HepG2 (cell line): ENCODE results near the gene CPED1. TPM values are rescaled to one million over a fixed set of nuclear protein-coding genes. Genes with fewer than 3 reads are reported as not detected.

ENCODE experiments used
- ATAC-seq: fragments of 200-7000 bp; cut with Tn5 transposase; 3 replicates; pipeline ENCODE4 v1.9.1; 2020; ENCODE audit warnings: mild to moderate bottlenecking, moderate library complexity
- BruUV-seq: library from RNA; stranded (reverse); fragments of 400-500 nt; replicated peaks from 2 replicates; lab custom pipeline; 2021; lab: Mats Ljungman, UMichigan
- CTCF ChIA-PET: fragments of 300-600 bp; formaldehyde crosslinking; extraction: SDS; loops from one replicate; lab custom pipeline; 2021; ENCODE audit warnings: low total read pairs, inconsistent platforms, low intra/inter-chr PET ratio; lab: Yijun Ruan, JAX
- POLR2A ChIA-PET: fragments of 350-600 bp; sonication (Branson Sonifier 250); formaldehyde crosslinking; loops from one replicate; lab custom pipeline; 2020; ENCODE audit warnings: antibody characterized with exemption, inconsistent platforms; lab: Yijun Ruan, JAX
- DNase-seq: peaks from one replicate; pipeline ENCODE4 v3.0.0-alpha.2; 2015; ENCODE audit warnings: low spot score
- FAIRE-seq: peaks from 3 replicates; lab custom pipeline; 2011; peaks lifted over from hg19 to GRCh38; lab: Jason Lieb, UNC
- H2AFZ ChIP-seq: one replicate; pipeline ENCODE4 v1.6.1; 2011; ENCODE audit warnings: low read length, inconsistent platforms
- H3K27ac ChIP-seq: fragments of 300-600 bp; 3 replicates; pipeline ENCODE4 v1.8.0; 2011; ENCODE audit warnings: mixed run types, mild to moderate bottlenecking, mixed read lengths, low read length, inconsistent platforms; ENCODE audit not compliant: insufficient read depth; ENCODE audit errors: extremely low read length
- H3K27me3 ChIP-seq, 2 experiments: fragments of 200-600 bp in 1 of 2; 2 replicates in 1 of 2; 3 replicates in 1 of 2; pipeline versions ENCODE4 v1.6.0 to v1.8.0; 2011; ENCODE audit warnings: low read length in 2 of 2, mild to moderate bottlenecking in 2 of 2, moderate library complexity in 2 of 2, inconsistent platforms in 1 of 2; ENCODE audit not compliant: insufficient read depth in 2 of 2, control insufficient read depth in 1 of 2
- H3K36me3 ChIP-seq, 2 experiments: fragments of 200-600 bp in 1 of 2; replicated peaks in 1 of 2; 2 replicates in 1 of 2; 3 replicates in 1 of 2; pipeline versions ENCODE4 v1.5.1 to v1.8.0; 2011; ENCODE audit warnings: low read length in 2 of 2, inconsistent platforms in 1 of 2; ENCODE audit not compliant: insufficient read depth in 2 of 2, control insufficient read depth in 1 of 2
- H3K4me1 ChIP-seq: 2 replicates; pipeline ENCODE4 v1.5.1; 2012; ENCODE audit warnings: low read length, inconsistent platforms; ENCODE audit not compliant: insufficient read depth
- H3K4me2 ChIP-seq: 2 replicates; pipeline ENCODE4 v1.6.0; 2011; ENCODE audit warnings: low read depth, low read length, inconsistent platforms
- H3K4me3 ChIP-seq, 3 experiments: fragments of 200-600 bp in 1 of 3; sonication (generic), shearing (Covaris generic) in 1 of 3; replicated peaks in 1 of 3; 2 replicates each; pipeline ENCODE4 v1.5.1; 2011 to 2016; ENCODE audit warnings: low read length in 3 of 3, inconsistent platforms in 2 of 3, low read depth in 2 of 3, mild to moderate bottlenecking in 2 of 3, control low read depth in 1 of 3, mixed read lengths in 1 of 3; ENCODE audit not compliant: insufficient read depth in 1 of 3
- H3K79me2 ChIP-seq: one replicate; pipeline ENCODE4 v1.6.1; 2011; ENCODE audit warnings: low read length, inconsistent platforms; ENCODE audit not compliant: insufficient read depth
- H3K9ac ChIP-seq: 2 replicates; pipeline ENCODE4 v1.6.0; 2011; ENCODE audit warnings: mild to moderate bottlenecking, low read depth, low read length, inconsistent platforms; ENCODE audit not compliant: insufficient read depth
- H3K9me3 ChIP-seq: 2 replicates; pipeline ENCODE4 v1.5.1; 2012; ENCODE audit warnings: mild to moderate bottlenecking, low read length
- H4K20me1 ChIP-seq: 2 replicates; pipeline ENCODE4 v1.6.0; 2011; ENCODE audit warnings: inconsistent platforms, mild to moderate bottlenecking, low read length, moderate library complexity; ENCODE audit not compliant: insufficient read depth
- AHR ChIP-seq: IDR thresholded peaks from 2 replicates; pipeline ENCODE4 v1.6.1; 2018; ENCODE audit warnings: missing genetic modification reagents, missing compliant biosample characterization
- DDIT3 ChIP-seq: sonication (generic); formaldehyde crosslinking; IDR thresholded peaks from 2 replicates; pipeline ENCODE4 v1.4.0; 2020; ENCODE audit warnings: mild to moderate bottlenecking, missing genetic modification reagents
- HMG20B ChIP-seq: conservative IDR thresholded peaks from 2 replicates; pipeline ENCODE4 v1.6.1; 2016; ENCODE audit warnings: missing genetic modification reagents, missing compliant biosample characterization
- LBX2 ChIP-seq: sonication (generic); formaldehyde crosslinking; IDR thresholded peaks from 2 replicates; pipeline ENCODE4 v1.5.0; 2020; ENCODE audit warnings: missing genetic modification reagents, mild to moderate bottlenecking, borderline replicate concordance
- MED1 ChIP-seq: sonication (generic); formaldehyde crosslinking; IDR thresholded peaks from 2 replicates; pipeline ENCODE4 v1.4.0; 2020; ENCODE audit warnings: missing genetic modification reagents
- PAX8 ChIP-seq: sonication (generic); formaldehyde crosslinking; IDR thresholded peaks from 2 replicates; pipeline ENCODE4 v1.8.0; 2022; ENCODE audit warnings: mild to moderate bottlenecking, missing genetic modification reagents, borderline replicate concordance
- PBX2 ChIP-seq: IDR thresholded peaks from 2 replicates; pipeline ENCODE4 v1.6.1; 2016; ENCODE audit warnings: control low read depth
- SMAD9 ChIP-seq: sonication (generic); formaldehyde crosslinking; IDR thresholded peaks from 2 replicates; pipeline ENCODE4 v1.5.1; 2020; ENCODE audit warnings: mild to moderate bottlenecking, missing genetic modification reagents
- ZBTB2 ChIP-seq: sonication (generic); formaldehyde crosslinking; IDR thresholded peaks from 2 replicates; pipeline ENCODE4 v1.8.0; 2022; ENCODE audit warnings: low read depth, missing genetic modification reagents
- ZKSCAN5 ChIP-seq: sonication (generic); formaldehyde crosslinking; IDR thresholded peaks from 2 replicates; pipeline ENCODE4 v1.5.1; 2020; ENCODE audit warnings: mild to moderate bottlenecking, missing genetic modification reagents
- ZNF33B ChIP-seq: sonication (generic); formaldehyde crosslinking; IDR thresholded peaks from 2 replicates; pipeline ENCODE4 v1.5.1; 2020; ENCODE audit warnings: mild to moderate bottlenecking, missing genetic modification reagents
- ZNF460 ChIP-seq: sonication (generic); formaldehyde crosslinking; IDR thresholded peaks from 2 replicates; pipeline ENCODE4 v1.5.1; 2020; ENCODE audit warnings: missing genetic modification reagents, mild to moderate bottlenecking, borderline replicate concordance
- ZUFSP ChIP-seq: sonication (generic); formaldehyde crosslinking; IDR thresholded peaks from 2 replicates; pipeline ENCODE4 v1.9.0; 2021; ENCODE audit warnings: missing genetic modification reagents, mild to moderate bottlenecking, borderline replicate concordance
- in situ Hi-C: cut with HindIII; loops from 2 replicates; pipeline ENCODE4 v1.10.0; 2017; ENCODE audit warnings: low pct_unique_long_range_greater_than_20kb; ENCODE audit not compliant: extremely low pct_ligation_motif_present
- intact Hi-C: fragments of 100-400 bp; cut with micrococcal nuclease; formaldehyde crosslinking; loops from one replicate; pipeline ENCODE4 v1.10.0; 2022; ENCODE audit not compliant: unreplicated experiment
- polyA plus RNA-seq, 8 experiments: library from polyadenylated mRNA; depleted of rRNA in 3 of 8; stranded (reverse) in 7 of 8; unstranded in 1 of 8; fragments of >200 nt; fragmentation: Illumina TruSeq in 4 of 8; extraction: Trizol in 4 of 8; gene quantifications; 2 replicates each; pipeline versions ENCODE4 v1.2.1 to v1.2.3, GENCODE V29; 2011 to 2016; ENCODE audit warnings: low read depth in 4 of 8, missing spikeins in 1 of 8, mixed read lengths in 1 of 8; ENCODE audit not compliant: insufficient read depth in 1 of 8
- total RNA-seq, 5 experiments: library from RNA; depleted of rRNA; stranded (reverse); fragments of >200 nt; fragmentation: Illumina TruSeq; extraction: Trizol; gene quantifications; 2 replicates each; pipeline ENCODE4 v1.2.3, GENCODE V29; 2016; ENCODE audit warnings: low read depth in 1 of 5

CPED1 gene
- total and polyA plus RNA-seq, 2 of the 13 experiments (the other 11 are each of a cell fraction or from before 2014, with no cell fraction given), result 11.5 to 27.0 TPM

GRCh38 chr7:121076350-121077164 is 88.0 kb downstream of the CPED1 start (continued):
- TF ChIP-seq ZUFSP (CRISPR knock-in tag), result no peak
- no peak for TF ChIP-seq AHR (CRISPR knock-in tag)
- no peak for TF ChIP-seq PBX2 (CRISPR knock-in tag)

- DNase-seq (no peak), ATAC-seq (no peak), FAIRE-seq (no peak)
- CTCF ChIA-PET, result no interaction called here
- in situ Hi-C loops (no loop called here), intact Hi-C loops (no loop called here)
- no peaks in the 10 kb centered on the region for H3K36me3 ChIP-seq
- H3K4me3 ChIP-seq, result no peak overlapping the region
- no peak overlapping the region for H2AFZ ChIP-seq
- H3K4me1 ChIP-seq, result peaks cover 29% of the 10 kb centered on the region
- H3K27ac ChIP-seq, result no peak overlapping the region
- H3K9me3 ChIP-seq, result no peaks in the 10 kb centered on the region
- H4K20me1 ChIP-seq, result no peaks in the 10 kb centered on the region
- H3K4me2 ChIP-seq, result no peak overlapping the region
- POLR2A ChIA-PET, result no interaction called here
- no peak overlapping the region for H3K9ac ChIP-seq
- H3K79me2 ChIP-seq, result no peaks in the 10 kb centered on the region
- BruUV-seq, result no TSS peak
- H3K27me3 ChIP-seq, result no peaks in the 10 kb centered on the region
- TF ChIP-seq MED1 (CRISPR knock-in tag) (no peak), HMG20B (no peak), ZNF460 (CRISPR knock-in tag) (no peak), ZBTB2 (CRISPR knock-in tag) (no peak), LBX2 (CRISPR knock-in tag) (no peak), ZNF33B (no peak), DDIT3 (CRISPR knock-in tag) (no peak), PAX8 (CRISPR knock-in tag) (no peak), SMAD9 (no peak), ZKSCAN5 (no peak)
Measured at GRCh38 chr7:121077165-121077630, 88.7 kb downstream of the CPED1 start.
